WTC11 (cell line): ENCODE results near the gene TIMM10B.

Source experiments
- CREB1 ChIP-seq: sonication (generic); formaldehyde crosslinking; IDR thresholded peaks from 2 replicates; pipeline ENCODE4 v1.8.0; 2023; ENCODE audit warnings: mild to moderate bottlenecking, missing genetic modification reagents
- CTCF ChIP-seq: fragments of 200-600 bp; IDR thresholded peaks from 2 replicates; pipeline ENCODE4 v1.8.0; 2022; ENCODE audit warnings: antibody characterized with exemption
- JAZF1 ChIP-seq: fragments of 250-450 bp; sonication (Bioruptor Pico); IDR thresholded peaks from 2 replicates; pipeline ENCODE4 v1.9.0; 2021; ENCODE audit warnings: moderate library complexity, mild to moderate bottlenecking, inconsistent platforms
- JUN ChIP-seq: sonication (generic); formaldehyde crosslinking; IDR thresholded peaks from 2 replicates; pipeline ENCODE4 v1.8.0; 2023; ENCODE audit warnings: mild to moderate bottlenecking, missing genetic modification reagents
- ZNF423 ChIP-seq: fragments of 250-450 bp; sonication (Bioruptor Pico); IDR thresholded peaks from 2 replicates; pipeline ENCODE4 v2.1.2; 2022; ENCODE audit warnings: mild to moderate bottlenecking, moderate library complexity

GRCh38 chr11:6456361-6457073, 24.8 kb upstream of the TIMM10B start:
- TF ChIP-seq ZNF423 (CRISPR knock-in tag) (no peak), JAZF1 (CRISPR knock-in tag) (no peak), JUN (no peak), CTCF (no peak), CREB1 (no peak)
